Ascending aorta (tissue), 2 donors: ENCODE data around the gene DNAJB14. TPM values are rescaled to one million over a fixed set of nuclear protein-coding genes. Genes with fewer than 3 reads are reported as not detected.

Source experiments
- DNase-seq, 2 donors: peaks; one replicate each; pipeline ENCODE4 v3.0.0-alpha.2; 2019; ENCODE audit warnings: low spot score in 2 of 2
- H3K27ac ChIP-seq, 2 donors: fragments of 200-600 bp; sonication (generic); one replicate each; pipeline ENCODE4 v1.5.1; 2016 to 2017; ENCODE audit warnings: mild to moderate bottlenecking in 1 of 2
- H3K27me3 ChIP-seq: fragments of 200-600 bp; sonication (generic); one replicate; pipeline ENCODE4 v1.5.1; 2017
- H3K36me3 ChIP-seq, 2 donors: fragments of 200-600 bp; sonication (generic); one replicate each; pipeline ENCODE4 v1.5.1; 2016
- H3K4me1 ChIP-seq, 2 donors: fragments of 200-600 bp; sonication (generic); one replicate each; pipeline ENCODE4 v1.5.1; 2016 to 2017; ENCODE audit warnings: mild to moderate bottlenecking in 1 of 2
- H3K4me3 ChIP-seq, 2 donors: fragments of 200-600 bp; sonication (generic); one replicate each; pipeline ENCODE4 v1.5.1; 2016 to 2017; ENCODE audit warnings: mild to moderate bottlenecking in 1 of 2
- H3K9me3 ChIP-seq, 2 donors: fragments of 200-600 bp; sonication (generic); one replicate each; pipeline ENCODE4 v1.5.1; 2016
- CTCF ChIP-seq, 3 experiments: fragments of 200-600 bp in 2 of 3; fragments of 450-650 bp in 1 of 3; sonication (generic) in 2 of 3; IDR thresholded peaks; one replicate each; pipeline ENCODE4 v1.5.1; 2016 to 2019; ENCODE audit warnings: antibody characterized with exemption in 3 of 3, mild to moderate bottlenecking in 1 of 3, moderate library complexity in 1 of 3
- intact Hi-C: fragments of 100-400 bp; cut with DNase I; formaldehyde crosslinking; loops from one replicate; pipeline ENCODE4 v1.15.1; 2023
- total RNA-seq: library from RNA; depleted of rRNA; stranded (reverse); fragments of >200 nt; gene quantifications from one replicate; pipeline ENCODE4 v1.1.0, GENCODE V29; 2016

DNAJB14 gene
- total RNA-seq = 15.5 TPM

- intact Hi-C loops = loop anchor here (1.0 to 5.0 kb wide), 3 partner anchors 52 to 1686 kb away; partner anchors contain the start of genes LAMTOR3 and RAP1GDS1
- TF ChIP-seq CTCF (IDR thresholded peaks at IDR 0.05) = no peak
Observed at GRCh38 chr4:99946356-99947189, at the start of gene DNAJB14. DNAJB14 (minus strand) TSS chr4:99946618; CDS start chr4:99946571, 47 bp downstream.

GRCh38 chr4:99991741-99992140 lies 45.3 kb upstream of the DNAJB14 start:
- intact Hi-C loops = no loop called here
- no peak for DNase-seq
- no peaks in the 10 kb centered on the region for H3K27me3 ChIP-seq

More at GRCh38 chr4:99946356-99947189, at the start of gene DNAJB14:
- H3K36me3 ChIP-seq = no peaks in the 10 kb centered on the region
- H3K9me3 ChIP-seq = no peaks in the 10 kb centered on the region
- H3K4me3 ChIP-seq = peak within 1 kb of the TSS; percentile 93 to 97
- no peaks in the 10 kb centered on the region for H3K27me3 ChIP-seq
- peaks cover 0 to 25% of the 10 kb centered on the region in 2 donors for H3K4me1 ChIP-seq
- peak within 1 kb of the TSS; percentile 97 to 99 for H3K27ac ChIP-seq
- peak in 1 of 2 donors; percentile 90 for DNase-seq

GRCh38 chr4:99987681-99988080 lies 41.3 kb upstream of the DNAJB14 start:
- no peak overlapping the region for H3K27ac ChIP-seq
- H3K9me3 ChIP-seq = no peaks in the 10 kb centered on the region
- H3K36me3 ChIP-seq = no peaks in the 10 kb centered on the region
- DNase-seq = no peak
- no peaks in the 10 kb centered on the region for H3K4me1 ChIP-seq
- intact Hi-C loops = no loop called here
- TF ChIP-seq CTCF (IDR thresholded peaks at IDR 0.05) = no peak
- H3K4me3 ChIP-seq = no peak overlapping the region
- no peaks in the 10 kb centered on the region for H3K27me3 ChIP-seq

More at GRCh38 chr4:99991741-99992140, 45.3 kb upstream of the DNAJB14 start:
- Histone ChIP-seq H3K4me3 (no peak overlapping the region), H3K27ac (no peak overlapping the region), H3K4me1 (no peaks in the 10 kb centered on the region), H3K9me3 (no peaks in the 10 kb centered on the region), H3K36me3 (no peaks in the 10 kb centered on the region)
- TF ChIP-seq CTCF (IDR thresholded peaks at IDR 0.05) = no peak

- no peak for TF ChIP-seq CTCF (IDR thresholded peaks at IDR 0.05)
- intact Hi-C loops = no loop called here
Observed at GRCh38 chr4:99986792-99987191, 40.4 kb upstream of the DNAJB14 start.

GRCh38 chr4:99983289-99983943 lies 37.0 kb upstream of the DNAJB14 start:
- Histone ChIP-seq H3K4me1 (no peaks in the 10 kb centered on the region), H3K36me3 (no peaks in the 10 kb centered on the region), H3K27me3 (no peaks in the 10 kb centered on the region), H3K27ac (no peak overlapping the region), H3K9me3 (no peaks in the 10 kb centered on the region), H3K4me3 (no peak overlapping the region)
- TF ChIP-seq CTCF (IDR thresholded peaks at IDR 0.05) = no peak
- intact Hi-C loops = no loop called here
- DNase-seq = no peak

More at GRCh38 chr4:99986792-99987191, 40.4 kb upstream of the DNAJB14 start:
- Histone ChIP-seq H3K4me1 (no peaks in the 10 kb centered on the region), H3K36me3 (no peaks in the 10 kb centered on the region), H3K27ac (no peak overlapping the region), H3K4me3 (no peak overlapping the region), H3K27me3 (no peaks in the 10 kb centered on the region), H3K9me3 (no peaks in the 10 kb centered on the region)
- DNase-seq = no peak
